ENCODE results near the gene CCDC85B. TPM values are rescaled to one million over a fixed set of nuclear protein-coding genes. Genes with fewer than 3 reads are reported as not detected.

The CCDC85B gene
- total and polyA plus RNA-seq, 2 experiments from 2014 or later, result 15.1 to 41.6 TPM

Other genes with a start within 250 kb of the CCDC85B start
- 28.1 and 32.7 TPM in 2 replicates for gene RELA, start 227.8 kb upstream of the CCDC85B start, total RNA-seq
- 64.6 and 68.7 TPM in 2 replicates for gene RELA, start 227.8 kb upstream of the CCDC85B start, polyA plus RNA-seq
- 36.1 and 41.7 TPM in 2 replicates for gene KAT5, start 178.4 kb upstream of the CCDC85B start, total RNA-seq
- gene KAT5, start 178.4 kb upstream of the CCDC85B start, polyA plus RNA-seq, result 53.1 and 77.2 TPM in 2 replicates
- gene RNASEH2C, start 169.9 kb upstream of the CCDC85B start, total RNA-seq, result 26.4 and 44.4 TPM in 2 replicates
- gene RNASEH2C, start 169.9 kb upstream of the CCDC85B start, polyA plus RNA-seq, result 68.6 and 78.7 TPM in 2 replicates
- 19.5 and 20.9 TPM in 2 replicates for gene AP5B1, start 109.7 kb upstream of the CCDC85B start, total RNA-seq
- 24.8 and 27.1 TPM in 2 replicates for gene AP5B1, start 109.7 kb upstream of the CCDC85B start, polyA plus RNA-seq
- gene OVOL1, start 103.6 kb upstream of the CCDC85B start, total RNA-seq, result 26.0 and 26.3 TPM in 2 replicates
- gene OVOL1, start 103.6 kb upstream of the CCDC85B start, polyA plus RNA-seq, result 20.6 and 20.8 TPM in 2 replicates
- gene SNX32, start 56.7 kb upstream of the CCDC85B start, total RNA-seq, result 2.3 and 2.9 TPM in 2 replicates
- gene SNX32, start 56.7 kb upstream of the CCDC85B start, polyA plus RNA-seq, result 5.1 and 6.0 TPM in 2 replicates
- gene CFL1, start 32.5 kb upstream of the CCDC85B start, total RNA-seq, result 720 and 758 TPM in 2 replicates
- gene CFL1, start 32.5 kb upstream of the CCDC85B start, polyA plus RNA-seq, result 1,698 and 1,708 TPM in 2 replicates
- gene MUS81, start 30.2 kb upstream of the CCDC85B start, total RNA-seq, result 22.3 and 23.8 TPM in 2 replicates
- gene MUS81, start 30.2 kb upstream of the CCDC85B start, polyA plus RNA-seq, result 47.0 and 51.7 TPM in 2 replicates
- 65.2 and 69.7 TPM in 2 replicates for gene EFEMP2, start 17.9 kb upstream of the CCDC85B start, total RNA-seq
- 197 and 230 TPM in 2 replicates for gene EFEMP2, start 17.9 kb upstream of the CCDC85B start, polyA plus RNA-seq
- not detected in 2 replicates for gene CTSW, start 10.8 kb upstream of the CCDC85B start, total RNA-seq
- gene CTSW, start 10.8 kb upstream of the CCDC85B start, polyA plus RNA-seq, result 0.15 and 0.56 TPM in 2 replicates
- gene FIBP, start 2.2 kb upstream of the CCDC85B start, total RNA-seq, result 72.6 and 74.9 TPM in 2 replicates
- gene FIBP, start 2.2 kb upstream of the CCDC85B start, polyA plus RNA-seq, result 93.6 and 101 TPM in 2 replicates
- gene FOSL1, start 9.7 kb downstream of the CCDC85B start, total RNA-seq, result 4.5 and 4.7 TPM in 2 replicates
- 16.5 and 20.1 TPM in 2 replicates for gene FOSL1, start 9.7 kb downstream of the CCDC85B start, polyA plus RNA-seq
- gene C11orf68, start 28.4 kb downstream of the CCDC85B start, total RNA-seq, result 20.8 and 26.3 TPM in 2 replicates
- 53.2 and 59.3 TPM in 2 replicates for gene C11orf68, start 28.4 kb downstream of the CCDC85B start, polyA plus RNA-seq
- gene DRAP1, start 28.8 kb downstream of the CCDC85B start, total RNA-seq, result 59.1 and 65.3 TPM in 2 replicates
- gene DRAP1, start 28.8 kb downstream of the CCDC85B start, polyA plus RNA-seq, result 158 and 173 TPM in 2 replicates
- gene TSGA10IP, start 54.8 kb downstream of the CCDC85B start, total RNA-seq, result not detected in 2 replicates
- gene TSGA10IP, start 54.8 kb downstream of the CCDC85B start, polyA plus RNA-seq, result not detected in 2 replicates
- gene SART1, start 71.1 kb downstream of the CCDC85B start, total RNA-seq, result 10.9 and 32.5 TPM in 2 replicates
- 34.1 and 37.5 TPM in 2 replicates for gene SART1, start 71.1 kb downstream of the CCDC85B start, polyA plus RNA-seq
- 25.6 and 27.0 TPM in 2 replicates for gene EIF1AD, start 111.5 kb downstream of the CCDC85B start, total RNA-seq
- 19.4 and 24.8 TPM in 2 replicates for gene EIF1AD, start 111.5 kb downstream of the CCDC85B start, polyA plus RNA-seq
- gene BANF1, start 111.8 kb downstream of the CCDC85B start, total RNA-seq, result 22.8 and 37.8 TPM in 2 replicates
- gene BANF1, start 111.8 kb downstream of the CCDC85B start, polyA plus RNA-seq, result 197 and 215 TPM in 2 replicates
- 3.0 and 4.4 TPM in 2 replicates for gene CST6, start 121.3 kb downstream of the CCDC85B start, total RNA-seq
- gene CST6, start 121.3 kb downstream of the CCDC85B start, polyA plus RNA-seq, result 9.4 and 17.6 TPM in 2 replicates
- gene CATSPER1, start 135.8 kb downstream of the CCDC85B start, total RNA-seq, result not detected in 2 replicates
- not detected in 2 replicates for gene CATSPER1, start 135.8 kb downstream of the CCDC85B start, polyA plus RNA-seq
- gene GAL3ST3, start 158.5 kb downstream of the CCDC85B start, total RNA-seq, result 0.68 and 0.80 TPM in 2 replicates
- gene GAL3ST3, start 158.5 kb downstream of the CCDC85B start, polyA plus RNA-seq, result 1.1 and 2.6 TPM in 2 replicates
- gene SF3B2, start 161.7 kb downstream of the CCDC85B start, total RNA-seq, result 109 and 120 TPM in 2 replicates
- 155 and 170 TPM in 2 replicates for gene SF3B2, start 161.7 kb downstream of the CCDC85B start, polyA plus RNA-seq
- 23.5 and 28.2 TPM in 2 replicates for gene PACS1, start 179.6 kb downstream of the CCDC85B start, total RNA-seq
- gene PACS1, start 179.6 kb downstream of the CCDC85B start, polyA plus RNA-seq, result 70.1 and 71.5 TPM in 2 replicates